Epidermal melanocyte (primary cell): Measurements from ENCODE around the gene DDX24.
"Not testable (repeated sequence)": the region's sequence is repeated elsewhere in the genome, so short reads cannot be mapped to it uniquely, and the experiment has no call there.

Source experiments
- DNase-seq: peaks from one replicate; pipeline ENCODE4 v3.0.0; 2011; ENCODE audit warnings: low spot score; ENCODE audit not compliant: insufficient read length

DDX24 gene

DNA sequence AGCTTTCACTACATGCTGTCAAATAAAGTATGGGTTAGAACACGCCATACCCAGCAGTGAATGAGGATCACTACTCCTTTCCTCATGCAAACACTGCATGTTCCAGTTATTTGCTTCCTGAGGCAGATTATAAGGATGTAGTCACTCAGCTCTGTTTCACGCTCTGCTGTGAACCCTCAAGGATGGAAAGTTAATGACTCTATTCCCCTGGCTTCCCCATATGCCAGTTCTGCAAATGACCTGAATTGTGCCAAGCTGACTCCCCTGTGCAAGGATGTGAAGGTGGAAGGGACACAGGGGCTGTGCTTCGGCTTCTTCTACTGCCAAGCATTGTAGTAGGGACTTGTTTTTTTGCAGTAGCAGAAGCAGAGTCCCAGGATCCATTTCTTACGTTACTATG is 6.9 kb upstream of the DDX24 start:
- DNase-seq = no peak

DNA sequence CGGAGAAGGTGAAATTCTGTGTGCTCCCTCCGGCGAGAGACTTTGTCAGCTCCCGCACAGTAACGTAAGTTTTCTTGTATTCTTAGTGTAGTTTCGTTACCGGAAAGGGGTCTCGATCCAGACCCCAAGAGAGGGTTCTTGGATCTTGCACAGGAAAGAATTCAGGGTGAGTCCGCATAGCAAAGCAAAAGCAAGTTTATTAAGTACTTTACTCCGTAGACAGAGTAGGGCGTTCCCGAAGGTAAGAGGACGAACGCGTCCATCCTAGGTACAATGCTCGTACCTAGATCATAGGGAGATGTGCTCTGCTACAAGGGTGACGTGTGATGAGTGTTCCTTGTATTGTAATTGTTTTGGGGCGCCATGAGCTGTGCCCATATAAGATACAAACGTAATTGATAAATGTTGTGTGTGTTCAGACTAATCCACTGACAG is 401 bp upstream of the DDX24 start:
- DNase-seq = no peak

DNA sequence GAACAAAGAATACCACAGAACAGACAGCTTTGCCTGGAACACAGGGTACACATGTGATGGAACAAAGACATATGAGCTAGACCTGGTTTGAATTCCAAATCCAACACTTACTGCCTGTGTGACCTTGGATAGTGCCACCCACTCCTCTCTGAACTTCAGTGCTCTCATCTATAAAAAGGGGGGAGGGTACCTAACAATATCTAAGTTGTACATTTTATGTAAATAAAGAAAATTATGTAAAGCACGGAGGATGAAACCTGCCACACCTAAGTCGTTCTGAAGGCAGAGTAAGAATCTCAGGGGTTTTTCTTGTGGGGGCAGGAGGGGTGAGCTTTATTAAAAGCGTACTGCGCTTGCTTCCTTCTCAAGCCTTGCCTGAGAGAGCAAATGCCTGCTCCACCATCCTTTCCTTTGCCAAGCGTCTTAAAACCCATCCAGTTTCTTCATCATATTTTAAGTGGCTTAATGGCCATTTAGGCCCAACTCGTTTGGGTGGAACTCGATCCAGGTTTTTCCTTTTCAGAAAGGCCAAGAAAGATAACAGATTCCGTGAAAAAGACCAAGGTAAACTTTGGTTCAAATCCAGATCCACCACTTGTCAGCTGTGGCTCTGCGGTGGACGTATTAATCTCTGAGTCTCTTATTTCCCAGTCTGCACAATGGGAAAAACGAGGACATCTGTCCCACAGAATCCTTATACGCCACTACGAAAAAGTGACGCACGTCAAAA is 946 bp downstream of the DDX24 start:
- no peak for DNase-seq

DNA sequence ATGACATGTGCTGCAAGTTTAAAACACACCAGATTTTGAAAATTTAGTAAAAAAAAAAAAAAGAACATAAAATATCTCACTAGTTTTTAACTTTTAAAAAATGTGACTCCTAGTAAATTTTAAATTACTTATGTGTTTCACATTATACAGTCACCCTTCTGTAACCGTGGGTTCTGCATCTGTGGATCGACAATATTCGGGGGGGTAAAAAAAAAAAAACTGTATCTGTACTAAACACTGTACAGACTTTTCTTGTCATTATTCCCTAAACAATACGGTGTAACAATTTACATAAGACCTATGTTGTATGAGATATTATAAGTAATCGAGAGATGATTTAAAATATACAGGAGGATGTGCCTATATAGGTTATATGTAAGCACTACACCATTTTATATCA is 3.2 kb downstream of the DDX24 start:
- no peak for DNase-seq

DNA sequence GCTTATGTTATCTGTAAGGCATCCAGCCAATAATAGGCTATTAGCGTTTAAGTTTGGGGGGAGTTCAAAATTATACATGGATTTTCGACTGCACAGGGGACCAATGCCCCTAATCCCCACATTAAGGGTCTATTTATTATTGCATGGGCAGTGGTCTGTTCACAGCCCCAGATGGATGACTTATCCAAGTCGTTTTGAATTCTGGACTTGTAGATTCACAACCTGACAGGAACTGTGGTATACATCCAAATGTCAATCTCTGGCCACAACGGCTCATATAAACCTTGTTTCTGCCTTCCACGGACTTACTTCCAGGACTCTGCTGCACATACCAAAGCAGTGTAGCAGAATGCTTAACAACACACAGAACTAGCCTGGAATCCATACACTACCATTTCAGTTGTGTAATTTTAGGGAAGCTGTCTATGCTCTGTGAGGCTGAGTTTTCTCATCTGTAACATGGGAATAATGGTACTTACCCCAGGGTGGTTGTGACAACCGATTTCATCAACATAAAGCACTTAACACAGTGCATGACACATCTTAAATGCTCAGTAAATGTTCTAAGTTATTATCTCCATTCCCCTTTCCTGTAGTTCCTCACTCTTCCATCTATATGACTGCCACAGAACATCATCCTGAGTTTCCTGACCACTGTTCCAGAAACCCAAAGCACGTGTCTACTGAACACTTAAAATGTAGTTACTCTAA is 3.7 kb downstream of the DDX24 start:
- DNase-seq = no peak

DNA sequence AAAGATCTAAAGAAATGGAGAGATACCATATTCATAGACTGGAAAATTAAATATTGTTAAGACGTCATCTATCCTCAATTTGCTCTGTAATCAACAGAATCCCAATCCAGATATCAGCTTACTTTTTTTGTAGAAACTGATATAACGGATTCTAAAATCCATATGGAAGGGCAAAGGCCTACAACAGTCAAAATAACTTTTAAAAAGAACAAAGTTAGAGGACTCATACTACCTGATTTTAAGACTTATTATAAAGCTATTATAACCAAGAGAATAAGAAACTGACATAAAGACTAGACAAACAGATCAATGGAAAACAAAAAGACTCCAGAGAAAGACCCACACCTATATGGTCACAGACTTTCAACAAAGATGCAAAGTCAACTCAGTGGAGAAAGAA is 6.0 kb downstream of the DDX24 start:
- DNase-seq = no peak

DNA sequence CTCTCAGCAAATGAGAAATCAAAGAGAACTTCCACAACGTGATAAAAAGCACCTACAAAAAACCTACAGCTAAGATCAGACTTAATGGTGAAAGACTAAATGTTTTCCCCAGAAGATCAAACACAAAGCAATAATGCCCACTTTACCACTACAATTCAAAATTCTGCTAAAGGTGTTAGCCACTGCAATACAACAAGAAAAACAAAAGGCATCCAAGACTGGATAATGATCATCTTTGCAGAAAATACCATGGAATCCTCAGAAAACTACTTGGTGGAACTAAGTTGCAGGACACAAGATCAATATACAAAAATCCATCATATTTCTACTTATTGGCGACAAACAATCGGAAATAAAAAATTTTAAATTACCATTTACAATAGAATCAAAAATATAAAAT is 6.5 kb downstream of the DDX24 start:
- no peak for DNase-seq

DNA sequence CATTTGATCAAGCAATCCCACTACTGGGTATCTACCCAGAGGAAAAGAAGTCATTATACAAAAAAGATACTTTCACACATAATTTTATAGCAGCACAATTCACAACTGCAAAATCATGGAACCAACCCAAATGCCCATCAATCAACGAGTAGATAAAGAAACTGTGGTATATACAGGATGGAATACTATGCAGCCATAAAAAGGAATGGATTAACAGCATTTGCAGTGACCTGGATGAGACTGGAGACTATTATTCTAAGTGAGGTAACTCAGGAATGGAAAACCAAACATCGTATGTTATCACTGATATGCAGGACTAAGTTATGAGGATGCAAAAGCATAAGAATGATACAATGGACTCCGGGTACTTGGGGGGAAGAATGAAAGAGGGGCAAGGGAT is 8.9 kb downstream of the DDX24 start:
- not testable (repeated sequence) for DNase-seq

DNA sequence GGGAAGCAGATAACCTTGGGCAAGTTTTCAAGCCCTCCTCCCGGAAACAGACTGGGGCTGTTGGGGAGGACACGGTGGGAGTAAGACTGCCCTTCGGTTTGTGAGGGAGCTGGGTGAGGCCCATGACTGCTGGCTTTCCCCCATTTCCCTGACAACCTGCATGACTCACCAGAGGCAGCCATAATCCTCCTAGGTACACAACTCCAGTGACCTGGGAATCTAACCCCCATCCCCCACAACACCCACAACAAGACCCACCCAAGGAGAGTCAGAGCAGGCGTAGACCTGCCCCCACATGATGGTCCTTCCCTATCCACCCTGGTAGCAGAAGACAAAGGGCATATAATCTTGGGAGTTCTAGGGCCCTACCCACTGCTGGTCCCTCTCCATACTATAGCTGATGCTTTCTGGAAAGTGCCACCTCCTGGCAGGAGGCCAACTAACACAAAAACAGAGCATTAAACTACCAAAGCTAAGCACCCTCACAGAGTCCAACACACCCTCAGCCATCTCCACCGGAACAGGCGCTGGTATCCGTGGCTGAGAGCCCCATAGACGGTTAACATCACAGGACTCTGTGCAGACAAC is 14.8 kb downstream of the DDX24 start:
- no peak for DNase-seq

DNA sequence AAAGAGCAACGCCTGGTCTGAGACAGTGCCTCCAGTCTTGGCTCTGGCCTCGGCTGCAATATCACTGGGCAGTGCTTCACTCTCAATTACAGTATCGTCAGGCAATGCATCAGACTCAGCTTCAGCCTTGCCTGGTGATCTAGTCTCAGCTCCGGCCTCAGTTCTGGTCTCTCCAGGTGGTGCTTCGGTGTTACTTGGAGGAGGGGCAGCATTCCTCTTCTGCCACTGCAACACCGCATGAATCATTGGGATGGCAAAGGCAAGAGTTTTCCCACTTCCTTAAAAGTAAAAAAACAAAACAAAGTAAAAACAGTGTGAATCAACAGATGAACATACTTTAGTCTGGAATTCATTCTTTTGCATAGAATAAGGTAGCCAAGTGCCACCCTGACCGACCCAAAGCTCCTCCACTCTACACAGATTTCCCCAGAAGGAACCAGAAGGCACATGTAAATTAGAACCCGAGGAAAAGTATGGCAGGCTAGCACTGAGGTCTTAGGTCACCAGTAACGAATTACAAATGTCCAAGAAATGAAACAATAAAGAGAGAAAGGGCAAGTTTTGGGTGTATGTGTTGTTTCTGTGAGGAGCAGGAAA is 18.6 kb downstream of the DDX24 start:
- DNase-seq = no peak

DNA sequence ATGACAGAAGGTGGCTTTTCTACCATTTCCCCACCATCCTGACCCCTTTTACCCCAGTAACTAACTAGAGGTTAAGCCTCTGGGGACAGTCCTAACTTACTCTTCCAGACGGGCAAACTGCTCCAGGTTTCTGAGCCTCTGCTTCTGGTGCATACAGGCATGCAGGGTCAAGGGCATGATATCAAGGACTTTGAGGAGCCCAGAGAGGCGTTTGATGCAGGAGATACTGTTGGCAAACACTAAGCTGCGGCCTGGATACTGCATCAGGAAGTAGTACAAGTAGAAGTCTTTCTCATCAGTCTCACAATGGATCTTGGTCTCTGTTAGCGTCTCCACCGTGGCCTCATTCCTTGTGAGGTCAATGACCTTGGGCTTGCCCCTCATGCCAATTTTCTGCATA is 21.0 kb downstream of the DDX24 start:
- no peak for DNase-seq

DNA sequence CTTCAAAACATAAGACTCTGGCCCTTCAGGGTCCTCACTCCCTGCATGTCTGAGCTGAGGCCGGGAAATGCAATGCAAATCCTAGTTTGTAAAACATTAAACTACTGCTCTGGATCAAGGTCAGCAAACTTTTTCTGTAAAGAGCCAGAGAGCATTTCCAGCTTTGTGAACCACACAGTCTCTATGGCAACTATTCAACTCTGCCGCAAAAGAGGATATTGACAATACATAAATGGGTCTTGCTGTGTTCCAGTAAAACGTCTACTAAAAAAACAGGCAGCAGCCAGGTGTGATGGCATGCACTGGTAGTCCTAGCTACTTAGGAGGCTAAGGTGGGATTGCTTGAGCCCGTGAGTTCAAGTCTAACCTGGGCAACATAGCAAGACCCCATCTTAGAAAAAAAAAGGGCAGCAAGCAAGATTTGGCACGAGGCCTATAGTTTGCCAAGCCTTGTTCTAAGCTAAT is 22.3 kb downstream of the DDX24 start:
- DNase-seq = no peak

DNA sequence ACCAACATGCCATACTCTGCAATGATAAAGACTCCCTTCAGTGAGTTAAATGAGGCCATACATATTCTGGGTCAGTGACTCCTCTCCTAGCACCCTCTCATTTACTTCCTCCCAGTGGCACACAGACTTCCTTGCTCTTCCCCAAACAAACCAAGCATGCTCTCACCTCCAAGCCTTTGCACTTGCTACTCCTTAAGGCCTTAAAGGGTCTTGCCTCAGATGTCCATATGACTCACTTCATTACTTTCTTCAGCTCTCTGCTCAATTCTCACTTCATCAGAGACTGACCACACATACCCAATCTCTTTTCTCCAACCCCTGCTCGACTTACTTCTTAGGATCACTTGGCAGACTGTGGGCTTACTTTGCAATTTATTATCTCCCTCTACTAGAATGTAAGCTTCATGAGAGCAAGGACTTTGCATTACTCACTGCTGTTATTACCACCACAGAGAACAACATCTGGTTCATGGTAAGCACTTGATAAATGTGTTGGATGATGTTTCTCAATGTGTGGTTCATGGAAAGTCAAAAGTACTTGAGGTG is 22.8 kb downstream of the DDX24 start:
- no peak for DNase-seq

DNA sequence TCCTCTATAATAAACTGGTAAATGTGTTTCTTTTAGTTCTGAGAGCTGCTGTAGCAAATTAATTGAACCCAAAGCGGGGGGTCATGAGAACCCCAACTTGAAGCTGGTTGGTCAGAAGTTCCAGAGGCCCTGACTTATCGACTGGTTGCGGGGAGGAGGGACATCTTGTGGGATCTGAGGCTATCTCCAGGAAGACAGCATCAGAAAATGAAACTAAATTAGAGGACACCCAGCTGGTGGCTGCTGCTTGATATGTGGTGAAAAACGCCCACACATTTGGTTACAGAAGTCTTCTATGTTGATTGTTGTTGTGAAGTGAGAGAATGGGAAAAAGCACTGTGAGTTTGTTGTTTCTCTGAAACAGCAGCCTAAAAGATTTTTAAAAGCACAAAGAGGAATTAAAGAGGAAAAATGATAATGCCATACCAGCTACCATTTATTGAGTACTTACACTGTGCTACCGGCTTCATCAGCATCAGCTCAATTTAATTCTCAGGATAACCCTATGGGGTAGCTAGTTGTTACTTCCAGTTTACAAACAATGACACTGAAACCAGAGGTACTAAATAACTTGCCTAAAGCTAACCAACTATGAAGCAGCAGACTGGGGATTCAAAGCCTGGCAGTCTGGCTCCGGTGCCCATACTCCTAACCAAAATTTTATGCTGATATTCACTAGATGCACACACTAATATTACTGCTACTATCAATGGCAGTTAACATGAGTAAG is 24.3 kb downstream of the DDX24 start:
- no peak for DNase-seq

DNA sequence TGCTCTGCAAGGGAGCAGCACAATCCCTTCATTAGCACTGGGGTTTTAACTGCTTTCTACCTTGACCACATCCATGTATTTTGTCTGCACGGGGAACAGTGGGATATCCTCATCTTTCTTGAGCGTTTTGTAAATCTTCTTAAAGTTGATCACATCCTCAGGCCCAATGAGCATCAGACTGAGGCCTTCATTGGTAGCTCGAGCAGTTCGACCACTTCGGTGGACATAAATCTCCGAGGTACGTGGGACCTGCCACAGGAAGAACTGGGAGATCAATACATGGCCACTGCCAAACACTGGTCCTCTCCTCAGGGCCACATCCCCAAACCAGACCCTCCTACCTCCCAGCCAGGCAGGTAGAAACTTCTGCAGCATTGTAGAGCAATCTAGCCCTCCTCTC is 26.1 kb downstream of the DDX24 start:
- DNase-seq = no peak

DNA sequence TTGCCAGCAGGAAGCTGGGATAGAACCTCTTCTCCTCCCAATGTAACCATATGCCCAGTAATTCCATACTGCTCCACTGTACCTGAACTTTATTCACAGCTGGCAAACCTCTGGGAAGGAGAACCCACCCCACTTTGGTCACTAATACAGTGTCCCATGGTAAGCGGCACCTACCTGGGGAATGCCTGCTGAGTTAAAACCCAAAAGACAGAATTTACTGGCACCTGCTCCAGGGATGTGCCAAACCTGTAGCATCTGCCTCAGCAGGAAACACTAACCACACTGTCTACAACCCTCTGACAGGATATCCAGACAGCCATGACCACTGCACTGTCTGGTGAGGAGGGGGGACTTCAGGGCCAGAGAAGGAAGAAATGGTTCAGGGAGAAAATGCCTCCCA is 26.6 kb downstream of the DDX24 start:
- no peak for DNase-seq

DNA sequence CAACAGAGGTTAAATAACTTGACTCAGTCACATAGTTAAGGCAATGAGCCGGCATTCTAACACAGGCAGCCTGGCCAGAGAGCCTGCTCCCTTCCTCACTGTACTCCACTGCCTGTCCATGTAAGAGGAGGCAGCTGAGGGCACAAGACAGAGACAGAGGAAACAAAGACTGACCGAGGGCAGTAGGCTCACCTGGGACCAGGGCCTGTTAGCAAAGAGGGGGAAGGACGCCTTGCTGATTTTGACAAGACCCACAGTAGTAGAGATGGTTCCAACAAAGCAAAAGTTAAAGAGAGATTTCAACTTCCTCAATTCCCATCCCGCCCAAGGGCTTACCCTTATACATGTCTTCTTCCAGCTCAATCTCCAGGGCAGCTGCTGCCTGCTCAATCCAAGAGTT is 28.3 kb downstream of the DDX24 start:
- no peak for DNase-seq

DNA sequence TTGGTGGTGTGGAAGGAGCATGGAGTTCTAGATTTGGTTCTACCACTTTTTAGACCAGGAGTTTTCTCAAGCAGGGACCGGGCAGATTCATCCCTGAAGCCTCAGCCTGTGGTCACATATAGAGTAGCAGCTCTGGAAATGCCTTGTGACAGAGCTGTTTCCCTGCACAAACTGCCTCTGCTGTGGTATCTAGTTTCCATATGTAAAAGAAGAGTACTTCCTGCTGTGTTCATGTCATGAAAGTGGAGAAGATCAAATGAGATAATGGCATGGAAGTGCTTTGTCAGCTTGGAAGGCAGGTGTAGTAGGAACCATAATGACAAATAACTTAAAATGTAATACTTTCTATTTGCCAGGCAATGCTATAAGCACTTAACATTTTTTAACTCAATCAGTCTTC is 28.8 kb downstream of the DDX24 start:
- DNase-seq = no peak

DNA sequence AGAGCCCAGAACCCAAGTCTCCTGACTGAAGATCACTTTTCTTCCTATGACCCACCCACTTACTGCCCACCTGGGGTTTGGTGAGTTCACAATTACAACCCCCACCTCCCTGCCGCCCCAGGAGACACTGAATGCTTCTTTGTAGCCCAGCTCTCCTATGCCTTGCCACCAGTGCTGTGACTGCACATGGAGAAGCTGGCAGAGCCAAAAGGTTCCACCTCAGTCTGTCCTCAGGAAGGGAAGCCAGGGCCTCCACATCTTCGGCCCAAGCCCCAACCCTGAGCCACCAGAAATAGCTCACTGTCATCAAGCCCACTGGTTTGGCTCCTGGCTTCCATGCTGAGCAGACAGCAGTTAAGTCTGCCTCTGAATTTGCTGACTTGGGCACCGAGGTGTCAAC is 29.2 kb downstream of the DDX24 start:
- no peak for DNase-seq

DNA sequence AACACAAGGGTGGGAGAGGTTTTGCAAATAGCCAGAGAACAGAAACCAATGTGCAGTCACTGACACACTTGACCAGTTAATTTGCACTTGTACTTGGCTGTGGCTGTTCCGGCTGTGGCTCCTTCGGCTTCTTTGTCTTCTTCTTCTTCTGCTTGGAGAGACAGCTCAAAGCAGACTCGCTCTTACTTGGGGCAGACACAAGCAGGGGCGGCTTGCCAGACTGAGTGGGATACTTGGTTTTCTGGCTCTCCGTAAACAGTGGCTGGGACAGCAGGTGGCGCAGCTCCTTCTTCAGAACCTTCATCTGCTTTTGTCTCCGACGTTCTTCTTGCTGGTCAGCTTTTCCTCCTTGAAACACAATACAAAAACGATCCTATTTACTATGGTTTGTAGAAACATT is 29.9 kb downstream of the DDX24 start:
- no peak for DNase-seq

DNA sequence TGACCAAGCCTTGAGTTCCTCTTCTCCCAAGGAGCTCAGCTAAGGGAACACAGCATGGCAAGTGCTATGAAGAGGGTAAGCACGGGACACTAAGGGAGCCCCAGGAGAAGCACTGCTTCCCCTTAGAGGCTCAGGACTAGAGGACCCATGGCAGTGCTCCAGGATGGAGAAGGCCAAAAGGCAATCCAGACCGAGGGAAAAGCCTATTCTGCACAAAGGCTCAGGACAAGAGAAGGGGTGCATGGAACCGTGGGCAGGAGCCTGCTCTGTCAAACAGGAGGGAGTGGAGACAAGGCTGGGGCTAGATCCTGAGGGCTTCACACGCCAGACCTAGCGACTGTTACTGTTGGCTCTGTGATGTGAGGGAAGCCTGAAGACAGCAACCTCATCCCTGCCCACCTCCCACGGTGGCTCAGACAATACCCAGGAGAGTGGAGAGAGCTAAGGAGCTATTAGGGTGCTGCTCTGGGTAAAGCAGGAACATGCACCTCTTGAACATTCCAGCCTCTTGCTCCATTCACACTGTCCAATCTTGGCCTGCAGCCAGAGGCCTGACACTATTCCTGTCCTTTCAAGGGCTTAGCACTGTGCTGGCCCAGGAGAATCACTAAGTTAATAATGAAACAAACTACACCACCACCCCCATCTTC is 30.6 kb downstream of the DDX24 start:
- no peak for DNase-seq
